Amniotic epithelial cell (primary cell): ENCODE data around the gene FOXP1.

ENCODE experiments used
- DNase-seq: peaks from one replicate; pipeline ENCODE4 v3.0.0-alpha.2; 2010; ENCODE audit warnings: low read depth

The FOXP1 gene

GRCh38 chr3:71583566-71584393 is at the start of gene FOXP1:
FOXP1 (minus strand) TSS chr3:71583728; CDS start chr3:71198381, 385,347 bp downstream.
- peak; percentile 84 for DNase-seq

- peak; percentile 19 for DNase-seq
Observed at GRCh38 chr3:71629711-71630110, 46.2 kb upstream of the FOXP1 start.

- DNase-seq, result peak; percentile 33
Observed at GRCh38 chr3:71629289-71629688, 45.8 kb upstream of the FOXP1 start.

GRCh38 chr3:71628522-71628921 is 45.0 kb upstream of the FOXP1 start:
- DNase-seq, result peak; percentile 3

GRCh38 chr3:71625676-71626075 is 42.1 kb upstream of the FOXP1 start:
- DNase-seq, result no peak

- DNase-seq, result no peak
Observed at GRCh38 chr3:71621825-71622537, 38.5 kb upstream of the FOXP1 start.

- DNase-seq, result no peak
Observed at GRCh38 chr3:71618538-71618937, 35.0 kb upstream of the FOXP1 start.

- DNase-seq, result no peak
Observed at GRCh38 chr3:71616571-71617021, 33.1 kb upstream of the FOXP1 start.

- no peak for DNase-seq
Observed at GRCh38 chr3:71614869-71615268, 31.3 kb upstream of the FOXP1 start.

- no peak for DNase-seq
Observed at GRCh38 chr3:71614426-71614825, 30.9 kb upstream of the FOXP1 start.

GRCh38 chr3:71611099-71611498 is 27.6 kb upstream of the FOXP1 start:
- DNase-seq, result no peak

- no peak for DNase-seq
Observed at GRCh38 chr3:71607364-71607763, 23.8 kb upstream of the FOXP1 start.

GRCh38 chr3:71606582-71606981 is 23.1 kb upstream of the FOXP1 start:
- DNase-seq, result no peak

GRCh38 chr3:71602256-71602655 is 18.7 kb upstream of the FOXP1 start:
- no peak for DNase-seq

GRCh38 chr3:71601811-71602210 is 18.3 kb upstream of the FOXP1 start:
- no peak for DNase-seq

GRCh38 chr3:71600646-71601288 is 17.2 kb upstream of the FOXP1 start:
- DNase-seq, result no peak

GRCh38 chr3:71599416-71599815 is 15.9 kb upstream of the FOXP1 start:
- DNase-seq, result no peak

- DNase-seq, result no peak
Observed at GRCh38 chr3:71598292-71598691, 14.8 kb upstream of the FOXP1 start.

- DNase-seq, result no peak
Observed at GRCh38 chr3:71597286-71597685, 13.8 kb upstream of the FOXP1 start.

GRCh38 chr3:71593106-71593505 is 9.6 kb upstream of the FOXP1 start:
- no peak for DNase-seq

- DNase-seq, result no peak
Observed at GRCh38 chr3:71591101-71591500, 7.6 kb upstream of the FOXP1 start.

- DNase-seq, result no peak
Observed at GRCh38 chr3:71589132-71589531, 5.6 kb upstream of the FOXP1 start.

GRCh38 chr3:71587958-71588357 is 4.4 kb upstream of the FOXP1 start:
- DNase-seq, result no peak
